Right ventricle myocardium inferior (tissue), 1 donor: Measurements from ENCODE around the gene C1QA. TPM values are rescaled to one million over a fixed set of nuclear protein-coding genes. Genes with fewer than 3 reads are reported as not detected.

Experiments used
- ATAC-seq: fragments of 200-7000 bp; cut with Tn5 transposase; one replicate; pipeline ENCODE4 v1.9.1; 2020; ENCODE audit warnings: mild to moderate bottlenecking, moderate library complexity
- DNase-seq: peaks from one replicate; pipeline ENCODE4 v3.0.0; 2021; ENCODE audit errors: missing footprints
- intact Hi-C: fragments of 100-400 bp; cut with DNase I; formaldehyde crosslinking; loops from one replicate; pipeline ENCODE4 v1.11.0; 2022
- total RNA-seq: library from RNA; stranded (reverse); fragmentation: NEBNext Ultra II Directional; extraction: Animal tissue kit (Norgen Biotek cat#: 25700); gene quantifications from one replicate; pipeline ENCODE4 v1.2.1, GENCODE V29; 2021
- donor health status: DM: no; HTN: yes; CAD: no; lungs with severe emphysema.

The C1QA gene
- total RNA-seq, 1 donor from 2014 or later = 124 TPM

GRCh38 chr1:22636927-22637326 lies 499 bp downstream of the C1QA start:
- DNase-seq (no peak), ATAC-seq (no peak)
- intact Hi-C loops = no loop called here

- intact Hi-C loops = no loop called here
- no peak for DNase-seq
- ATAC-seq = no peak
Observed at GRCh38 chr1:22637907-22638445, 1.5 kb downstream of the C1QA start.

DNA sequence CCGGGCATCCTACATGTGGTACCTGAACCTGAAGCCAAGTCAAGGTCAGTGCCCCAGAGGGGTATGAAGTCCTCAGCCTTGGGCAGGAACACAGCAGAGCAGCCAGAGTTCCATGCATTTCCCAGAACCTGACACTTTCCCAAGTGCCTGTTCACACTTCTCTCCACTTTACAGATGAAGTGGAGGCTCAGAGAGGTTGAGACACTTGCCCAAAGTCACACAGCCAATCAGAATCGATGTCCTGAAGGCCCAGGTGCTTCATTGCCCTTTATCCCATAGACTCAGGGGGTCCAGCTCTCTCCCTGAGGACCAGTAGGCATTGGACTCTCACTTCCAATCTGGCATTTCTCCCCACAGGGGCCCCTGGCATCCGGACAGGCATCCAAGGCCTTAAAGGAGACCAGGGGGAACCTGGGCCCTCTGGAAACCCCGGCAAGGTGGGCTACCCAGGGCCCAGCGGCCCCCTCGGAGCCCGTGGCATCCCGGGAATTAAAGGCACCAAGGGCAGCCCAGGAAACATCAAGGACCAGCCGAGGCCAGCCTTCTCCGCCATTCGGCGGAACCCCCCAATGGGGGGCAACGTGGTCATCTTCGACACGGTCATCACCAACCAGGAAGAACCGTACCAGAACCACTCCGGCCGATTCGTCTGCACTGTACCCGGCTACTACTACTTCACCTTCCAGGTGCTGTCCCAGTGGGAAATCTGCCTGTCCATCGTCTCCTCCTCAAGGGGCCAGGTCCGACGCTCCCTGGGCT lies 2.2 kb downstream of the C1QA start:
- ATAC-seq (no peak), DNase-seq (no peak)
- intact Hi-C loops = no loop called here

GRCh38 chr1:22639286-22639685 lies 2.9 kb downstream of the C1QA start:
- no peak for DNase-seq
- intact Hi-C loops = no loop called here
- no peak for ATAC-seq

- DNase-seq = no peak
- intact Hi-C loops = loop anchor here (5.0 to 10.0 kb wide), 2 partner anchors 114 to 536 kb away; no protein-coding TSS in a partner anchor
Observed at GRCh38 chr1:22641247-22641646, 4.8 kb downstream of the C1QA start.

DNA sequence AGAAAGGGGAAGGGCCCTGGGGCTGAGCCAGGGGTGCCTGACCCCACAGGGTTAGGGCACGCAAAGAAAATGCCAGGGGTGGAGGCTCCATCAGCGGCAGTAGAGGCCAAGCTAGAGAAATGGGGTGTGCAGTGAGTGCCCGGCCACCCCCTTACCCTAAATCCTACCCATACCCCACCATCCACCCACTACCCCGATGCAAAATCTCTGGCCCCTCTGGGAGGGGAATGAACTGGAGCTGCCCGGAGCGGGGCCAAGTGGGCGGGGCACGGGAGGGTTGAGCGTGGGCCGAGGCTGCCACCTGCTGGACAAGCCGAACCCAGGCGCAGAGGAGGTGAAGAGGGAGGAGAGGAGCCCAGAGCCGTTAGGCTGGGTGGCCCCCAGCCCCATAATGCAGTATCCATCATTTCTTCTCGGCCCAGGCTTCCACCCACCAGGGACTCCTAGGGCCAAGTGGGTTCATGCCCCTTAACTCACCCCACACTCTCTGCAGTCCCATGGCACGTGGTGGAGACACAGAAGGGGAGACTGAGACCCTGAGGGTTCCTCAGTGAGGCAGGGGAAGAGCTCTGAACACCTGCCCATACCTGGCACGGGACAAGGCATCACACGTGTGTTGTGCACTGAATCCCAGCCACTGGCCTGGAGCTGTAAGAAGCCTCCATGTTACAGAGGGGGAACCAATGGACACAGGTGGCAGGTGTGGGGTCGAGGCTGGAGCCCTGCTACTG lies 5.6 kb downstream of the C1QA start:
- intact Hi-C loops = loop anchor here (1.0 to 10.0 kb wide), 3 partner anchors 115 to 537 kb away; no protein-coding TSS in a partner anchor
- ATAC-seq (peak; percentile 72), DNase-seq (peak; percentile 91)

More at GRCh38 chr1:22641247-22641646, 4.8 kb downstream of the C1QA start:
- no peak for ATAC-seq

DNA sequence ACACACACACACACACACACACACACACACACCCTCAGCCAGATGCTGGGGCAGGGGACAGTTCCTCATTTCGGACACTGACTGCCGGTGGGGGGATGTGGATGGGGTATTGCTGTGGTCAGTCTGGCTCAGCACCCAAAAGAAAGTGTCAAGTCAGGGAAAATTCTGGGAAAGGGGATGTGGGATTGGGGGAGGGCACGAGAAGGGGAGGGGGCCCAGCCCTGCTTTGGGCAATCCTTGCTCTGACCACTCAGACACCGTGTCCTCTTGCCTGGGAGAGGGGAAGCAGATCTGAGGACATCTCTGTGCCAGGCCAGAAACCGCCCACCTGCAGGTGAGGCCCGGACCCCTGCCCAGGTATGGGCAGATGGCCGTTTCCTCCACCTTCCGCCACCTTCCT lies 7.0 kb downstream of the C1QA start, which contains the start of gene C1QC:
TSS of gene C1QC (plus strand) at position 253 of the 400 bp plus-strand sequence. CDS start 391 bp downstream, outside the sequence.
- DNase-seq (no peak), ATAC-seq (peak; percentile 55)
- intact Hi-C loops = loop anchor here (5.0 to 10.0 kb wide), 2 partner anchors 116 to 539 kb away; no protein-coding TSS in a partner anchor

- DNase-seq = no peak
- no peak for ATAC-seq
- intact Hi-C loops = loop anchor here (5.0 to 10.0 kb wide), 2 partner anchors 117 to 539 kb away; no protein-coding TSS in a partner anchor
Observed at GRCh38 chr1:22643928-22644327, 7.5 kb downstream of the C1QA start.

GRCh38 chr1:22645931-22646330 lies 9.5 kb downstream of the C1QA start:
- intact Hi-C loops = loop anchor here (10.0 kb wide), 1 partner anchor 541 kb away; no protein-coding TSS in a partner anchor
- ATAC-seq (peak; percentile 19), DNase-seq (no peak)

DNA sequence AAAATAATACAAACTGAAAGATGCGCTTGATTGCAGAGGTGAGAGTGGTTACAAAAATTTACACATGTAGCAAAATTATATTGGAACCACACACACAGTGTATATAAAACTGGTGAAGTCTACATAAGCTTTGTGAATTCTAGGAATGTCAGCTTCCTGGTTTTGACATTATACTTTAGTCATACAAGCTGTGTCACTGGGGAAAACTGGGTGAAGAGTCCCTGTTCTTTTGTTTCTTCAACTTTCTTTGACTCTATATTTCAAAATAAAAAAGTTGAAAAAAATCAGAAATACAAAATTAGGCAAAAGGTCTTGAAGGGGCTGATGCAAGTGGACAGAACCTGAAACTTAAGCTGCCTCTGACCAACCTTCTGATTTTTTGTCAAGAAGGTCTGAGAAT lies 10.0 kb downstream of the C1QA start:
- intact Hi-C loops = loop anchor here (10.0 kb wide), 1 partner anchor 542 kb away; no protein-coding TSS in a partner anchor
- DNase-seq (no peak), ATAC-seq (no peak)

GRCh38 chr1:22650089-22650693 lies 13.8 kb downstream of the C1QA start:
- intact Hi-C loops = no loop called here
- ATAC-seq (no peak), DNase-seq (no peak)

DNA sequence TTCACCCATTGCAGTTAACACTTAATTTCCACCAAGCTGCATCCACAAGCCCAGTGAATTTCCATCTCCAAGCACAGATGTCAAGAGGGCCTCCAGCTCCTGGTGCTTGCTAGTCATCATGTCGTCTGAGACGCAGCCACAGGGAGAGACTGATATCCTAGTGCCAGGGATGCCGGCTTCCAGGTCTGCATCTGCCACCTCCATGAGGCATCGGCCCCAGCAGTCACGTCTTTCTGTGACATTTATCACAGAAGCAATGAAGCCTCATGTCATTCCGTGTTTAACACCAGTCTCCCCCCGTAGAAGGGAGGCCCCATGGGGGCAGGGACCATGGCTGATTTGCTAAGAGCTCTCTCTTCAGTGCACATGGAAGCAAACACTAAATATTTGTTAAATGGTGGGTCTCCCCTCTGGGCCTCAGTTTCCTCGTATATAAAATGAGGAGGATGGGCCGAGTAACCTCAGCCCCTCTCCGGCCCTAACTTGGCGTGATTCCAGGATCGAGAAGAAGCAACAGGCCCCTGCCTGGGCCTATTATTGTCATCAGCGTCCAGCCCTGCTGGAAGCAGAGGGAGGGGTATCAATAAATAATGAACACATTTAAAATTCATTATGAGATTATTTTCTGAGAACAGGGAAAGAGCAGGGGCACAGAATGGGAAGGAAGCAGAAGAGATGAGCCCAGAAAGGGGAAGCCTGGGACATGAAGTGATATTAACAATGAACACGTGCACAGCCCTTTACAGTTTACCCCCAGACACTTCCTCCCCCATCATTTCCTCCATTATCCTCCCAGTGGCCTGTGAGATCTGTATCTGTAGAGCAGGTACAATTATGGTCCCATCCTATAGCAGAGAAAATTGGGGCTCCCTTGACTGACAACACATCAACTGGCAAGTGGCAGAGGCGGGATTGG lies 15.8 kb downstream of the C1QA start:
- DNase-seq (no peak), ATAC-seq (peak; percentile 61)
- intact Hi-C loops = no loop called here

DNA sequence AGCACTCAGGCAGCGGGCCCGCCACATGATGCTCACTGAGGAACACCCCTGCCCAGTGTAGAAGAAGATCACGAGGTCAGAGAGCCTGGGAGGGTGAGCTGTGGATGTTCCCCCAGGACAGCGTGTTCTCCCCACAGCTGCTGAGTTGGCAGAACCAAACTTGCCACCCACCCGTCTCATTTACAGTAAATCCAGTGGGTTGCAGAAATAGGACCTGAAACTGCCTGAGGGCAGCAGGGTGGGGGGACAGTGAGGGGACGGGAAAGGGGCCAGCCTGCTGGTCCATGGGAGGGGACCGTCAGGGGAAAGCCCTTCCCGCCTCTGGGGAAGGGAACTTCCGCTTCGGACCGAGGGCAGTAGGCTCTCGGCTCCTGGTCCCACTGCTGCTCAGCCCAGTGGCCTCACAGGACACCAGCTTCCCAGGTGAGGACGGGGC lies 16.5 kb downstream of the C1QA start, which contains the start of gene C1QB:
TSS of gene C1QB (plus strand) at position 356 of the 436 bp plus-strand sequence. CDS start 6,227 bp downstream, outside the sequence.
- peak; percentile 78 for DNase-seq
- ATAC-seq = peak; percentile 79
- intact Hi-C loops = no loop called here

GRCh38 chr1:22654692-22655091 lies 18.3 kb downstream of the C1QA start:
- no peak for ATAC-seq
- intact Hi-C loops = no loop called here
- no peak for DNase-seq

GRCh38 chr1:22658385-22659163 lies 22.1 kb downstream of the C1QA start:
- ATAC-seq (no peak), DNase-seq (no peak)
- intact Hi-C loops = no loop called here

GRCh38 chr1:22660716-22661241 lies 24.4 kb downstream of the C1QA start:
- intact Hi-C loops = no loop called here
- ATAC-seq (no peak), DNase-seq (no peak)

GRCh38 chr1:22661880-22662279 lies 25.5 kb downstream of the C1QA start:
- no peak for DNase-seq
- ATAC-seq = no peak
- intact Hi-C loops = no loop called here
